ENCODE data around the gene ANKRD16. TPM values are rescaled to one million over a fixed set of nuclear protein-coding genes. Genes with fewer than 3 reads are reported as not detected.
A peak's percentile ranks its signal among the peaks of the same experiment; 100 is the strongest.
"Not testable (repeated sequence)": the region's sequence is repeated elsewhere in the genome, so short reads cannot be mapped to it uniquely, and the experiment has no call there.

Gene ANKRD16
- total RNA-seq, 2 donors from 2014 or later = 9.9 to 13.0 TPM

DNA sequence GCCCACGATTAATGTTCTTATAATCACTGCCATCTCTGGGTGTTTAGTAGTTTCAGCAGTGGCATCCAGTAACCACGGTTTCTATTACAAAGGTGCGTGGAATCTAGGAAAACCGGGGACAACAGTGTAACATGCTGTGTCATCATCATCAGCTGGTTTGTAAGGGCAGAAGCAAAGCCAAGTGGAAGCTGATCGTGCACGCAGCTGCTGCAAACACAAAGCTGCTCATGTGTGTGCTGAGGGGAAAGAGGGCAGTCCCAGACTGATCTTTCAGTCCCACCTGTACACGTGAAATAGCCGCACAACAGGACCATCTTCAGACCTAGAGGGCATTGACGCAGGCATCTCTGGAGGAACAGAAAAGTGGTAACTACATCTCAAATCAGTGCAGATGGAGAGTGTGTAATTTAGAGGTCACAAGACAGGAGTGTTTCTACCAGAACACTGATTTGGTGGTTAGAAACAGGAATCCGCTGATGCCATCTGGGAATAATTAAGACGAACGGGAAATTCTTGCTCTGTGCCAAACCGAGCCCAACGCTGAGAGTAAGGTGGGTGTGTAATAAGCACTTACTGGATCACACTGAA, 13.4 kb downstream of the ANKRD16 start:
- no peaks in the 10 kb centered on the region for H3K9me3 ChIP-seq
- ATAC-seq (no peak), DNase-seq (peak in 1 of 4 donors; percentile 13)
- no peaks in the 10 kb centered on the region for H3K4me1 ChIP-seq
- WGBS, 2 donors = 78 to 79% methylated on average over 14 of the region's 14 CpGs
- H3K27me3 ChIP-seq = no peaks in the 10 kb centered on the region
- H3K4me3 ChIP-seq = no peak overlapping the region
- H3K36me3 ChIP-seq (replicated peaks in 1 of 2; ENCODE audit: insufficient read depth in 1 of 2, low read depth in 2 of 2) = peaks cover 5 to 7% of the 10 kb centered on the region in 2 donors
- H3K27ac ChIP-seq = peak overlapping the region in 1 of 4 donors; percentile 12
- intact Hi-C loops (cut with DNase I) = no loop called here
- TF ChIP-seq POLR2A (IDR thresholded peaks at IDR 0.05) = no peak
- TF ChIP-seq, protein P1, sequence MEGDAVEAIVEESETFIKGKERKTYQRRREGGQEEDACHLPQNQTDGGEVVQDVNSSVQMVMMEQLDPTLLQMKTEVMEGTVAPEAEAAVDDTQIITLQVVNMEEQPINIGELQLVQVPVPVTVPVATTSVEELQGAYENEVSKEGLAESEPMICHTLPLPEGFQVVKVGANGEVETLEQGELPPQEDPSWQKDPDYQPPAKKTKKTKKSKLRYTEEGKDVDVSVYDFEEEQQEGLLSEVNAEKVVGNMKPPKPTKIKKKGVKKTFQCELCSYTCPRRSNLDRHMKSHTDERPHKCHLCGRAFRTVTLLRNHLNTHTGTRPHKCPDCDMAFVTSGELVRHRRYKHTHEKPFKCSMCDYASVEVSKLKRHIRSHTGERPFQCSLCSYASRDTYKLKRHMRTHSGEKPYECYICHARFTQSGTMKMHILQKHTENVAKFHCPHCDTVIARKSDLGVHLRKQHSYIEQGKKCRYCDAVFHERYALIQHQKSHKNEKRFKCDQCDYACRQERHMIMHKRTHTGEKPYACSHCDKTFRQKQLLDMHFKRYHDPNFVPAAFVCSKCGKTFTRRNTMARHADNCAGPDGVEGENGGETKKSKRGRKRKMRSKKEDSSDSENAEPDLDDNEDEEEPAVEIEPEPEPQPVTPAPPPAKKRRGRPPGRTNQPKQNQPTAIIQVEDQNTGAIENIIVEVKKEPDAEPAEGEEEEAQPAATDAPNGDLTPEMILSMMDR (IDR thresholded peaks at IDR 0.05) = no peak

DNA sequence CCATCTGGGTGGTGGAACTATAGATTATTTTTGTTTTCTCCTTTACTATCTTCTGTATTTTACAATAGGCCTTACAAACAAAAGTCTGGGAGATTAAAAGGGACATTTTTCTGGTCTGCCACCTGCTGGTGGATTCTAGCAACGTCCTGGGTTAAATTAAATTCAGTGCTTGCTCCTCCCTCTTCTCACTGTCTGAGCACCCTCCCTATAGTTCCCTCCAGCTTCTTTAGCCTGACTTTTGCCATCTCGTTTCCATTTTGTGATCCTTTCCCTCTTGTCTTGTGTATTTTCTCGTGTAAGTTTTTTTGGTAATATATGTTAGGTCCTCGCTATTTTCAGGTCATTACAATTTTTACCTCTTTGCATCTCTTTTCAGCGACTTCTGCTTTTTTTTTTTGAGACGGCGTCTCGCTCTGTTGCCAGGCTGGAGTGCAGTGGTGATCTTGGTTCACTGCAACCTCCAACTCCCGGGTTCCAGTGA, 16.1 kb downstream of the ANKRD16 start:
- Histone ChIP-seq H3K27ac (no peak overlapping the region), H3K4me3 (no peak overlapping the region), H3K9me3 (no peaks in the 10 kb centered on the region), H3K4me1 (no peaks in the 10 kb centered on the region), H3K27me3 (no peaks in the 10 kb centered on the region), H3K36me3 (replicated peaks in 1 of 2; ENCODE audit: insufficient read depth in 1 of 2, low read depth in 2 of 2) (peaks cover 5 to 7% of the 10 kb centered on the region in 2 donors)
- TF ChIP-seq, protein P1 (IDR thresholded peaks at IDR 0.05) = peak; percentile 61 to 86 (median 75)
- TF ChIP-seq POLR2A (IDR thresholded peaks at IDR 0.05) = no peak
- intact Hi-C loops (cut with DNase I) = no loop called here
- peak; percentile 54 to 73 (median 69) for DNase-seq
- ATAC-seq = peak; percentile 85
- 38 to 52% methylated on average over 9 of the region's 9 CpGs for WGBS, 2 donors

DNA sequence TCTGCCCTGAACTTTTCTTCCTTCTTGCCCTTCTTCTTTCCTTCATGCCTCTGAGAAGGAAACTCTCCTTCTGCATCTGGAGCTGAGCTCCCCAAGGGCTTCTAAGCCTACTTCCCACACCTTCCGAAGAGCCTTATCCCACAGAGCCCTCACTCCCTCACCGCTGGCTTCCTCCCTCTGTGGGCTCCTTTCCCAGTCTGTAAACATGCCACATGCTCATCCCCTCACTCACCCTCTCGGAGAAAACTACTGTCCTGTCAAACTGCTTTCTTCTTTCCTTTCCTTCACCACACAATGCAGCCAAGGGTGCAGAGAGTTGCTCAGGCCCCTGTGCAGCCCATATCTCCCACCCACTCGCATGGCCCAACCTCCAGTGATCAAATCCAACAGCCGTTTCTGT, 18.1 kb downstream of the ANKRD16 start:
- no peak overlapping the region for H3K4me3 ChIP-seq
- intact Hi-C loops (cut with DNase I) = no loop called here
- H3K4me1 ChIP-seq = no peaks in the 10 kb centered on the region
- ATAC-seq (no peak), DNase-seq (no peak)
- no peaks in the 10 kb centered on the region for H3K9me3 ChIP-seq
- peaks cover 4 to 5% of the 10 kb centered on the region in 2 donors for H3K36me3 ChIP-seq (replicated peaks in 1 of 2; ENCODE audit: insufficient read depth in 1 of 2, low read depth in 2 of 2)
- TF ChIP-seq, protein P1 (IDR thresholded peaks at IDR 0.05) = no peak
- no peak for TF ChIP-seq POLR2A (IDR thresholded peaks at IDR 0.05)
- no peak overlapping the region for H3K27ac ChIP-seq
- 84% methylated on average over 5 of the region's 5 CpGs for WGBS, 2 donors
- H3K27me3 ChIP-seq = no peaks in the 10 kb centered on the region

DNA sequence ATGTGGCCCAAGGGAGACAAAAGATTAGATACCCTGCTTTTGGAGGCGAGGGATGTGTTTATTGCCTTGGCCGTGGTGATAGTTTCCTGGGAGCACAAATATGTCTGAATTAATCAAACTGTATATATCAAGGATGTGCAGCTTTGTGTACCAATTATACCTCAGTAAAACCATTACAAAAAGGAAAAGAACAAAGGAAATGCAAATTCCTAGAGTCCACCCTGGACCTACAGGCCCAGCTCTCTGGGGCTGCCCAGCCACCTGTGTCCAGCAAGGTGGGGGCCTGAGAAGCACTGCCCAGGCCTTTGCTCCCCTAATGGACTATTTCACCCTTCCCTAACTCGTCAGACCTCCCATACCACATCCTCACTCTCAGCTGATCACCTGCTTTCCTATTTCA, 20.5 kb downstream of the ANKRD16 start:
- H3K36me3 ChIP-seq (replicated peaks in 1 of 2; ENCODE audit: insufficient read depth in 1 of 2, low read depth in 2 of 2) = no peaks in the 10 kb centered on the region
- no peaks in the 10 kb centered on the region for H3K9me3 ChIP-seq
- WGBS, 2 donors = 90 to 95% methylated on average over 3 of the region's 3 CpGs
- no peaks in the 10 kb centered on the region for H3K4me1 ChIP-seq
- no peaks in the 10 kb centered on the region for H3K27me3 ChIP-seq
- DNase-seq (no peak), ATAC-seq (no peak)
- TF ChIP-seq POLR2A (IDR thresholded peaks at IDR 0.05) = no peak
- intact Hi-C loops (cut with DNase I) = no loop called here
- H3K27ac ChIP-seq = no peak overlapping the region
- H3K4me3 ChIP-seq = no peak overlapping the region

DNA sequence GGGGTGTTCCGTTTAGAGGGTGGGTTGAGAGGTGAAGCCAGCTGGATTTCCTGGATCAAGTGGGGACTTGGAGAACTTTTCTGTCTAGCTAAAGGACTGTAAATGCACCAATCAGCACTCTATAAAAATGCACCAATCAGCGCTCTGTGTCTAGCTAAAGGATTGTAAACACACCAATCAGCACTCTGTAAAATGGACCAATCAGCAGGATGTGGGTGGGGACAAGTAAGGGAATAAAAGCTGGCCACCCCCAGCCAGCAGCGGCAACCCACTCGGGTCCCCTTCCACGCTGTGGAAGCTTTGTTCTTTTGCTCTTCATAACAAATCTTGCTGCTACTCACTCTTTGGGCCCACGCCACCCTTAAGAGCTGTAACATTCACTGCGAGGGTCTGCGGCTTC, 21.3 kb downstream of the ANKRD16 start:
- H3K9me3 ChIP-seq; H3K4me1 ChIP-seq; H3K4me3 ChIP-seq; ATAC-seq; H3K27me3 ChIP-seq; intact Hi-C loops (cut with DNase I); DNase-seq; H3K36me3 ChIP-seq (replicated peaks in 1 of 2; ENCODE audit: insufficient read depth in 1 of 2, low read depth in 2 of 2); H3K27ac ChIP-seq: not testable (repeated sequence)
- WGBS, 2 donors = 83 to 90% methylated on average over 8 of the region's 8 CpGs

DNA sequence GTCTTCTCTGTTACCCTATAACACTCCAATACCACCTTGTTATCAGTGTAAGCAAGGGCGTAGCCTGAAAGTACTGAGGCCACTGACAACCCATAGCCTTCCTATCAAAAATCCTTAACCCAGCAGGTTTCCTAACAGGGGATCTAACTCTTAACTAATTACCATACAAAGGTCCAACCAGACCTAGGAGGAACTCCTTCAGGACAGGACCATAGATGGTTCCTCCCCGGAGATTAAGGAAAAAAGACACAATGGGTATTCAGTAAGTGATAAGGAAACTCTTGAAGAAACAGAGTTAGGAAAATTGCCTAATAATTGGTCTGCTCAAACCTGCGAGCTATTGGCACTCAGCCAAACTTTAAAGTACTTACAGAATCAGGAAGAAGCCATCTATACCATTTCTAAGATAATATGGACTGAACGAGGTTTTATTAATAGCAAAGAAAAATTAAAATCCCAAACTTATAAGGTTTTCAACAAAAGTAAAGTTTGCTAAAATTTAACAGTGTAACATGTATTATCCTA, 22.5 kb downstream of the ANKRD16 start:
- H3K27me3 ChIP-seq; H3K9me3 ChIP-seq; DNase-seq; ATAC-seq; H3K4me3 ChIP-seq; H3K4me1 ChIP-seq; H3K36me3 ChIP-seq (replicated peaks in 1 of 2; ENCODE audit: insufficient read depth in 1 of 2, low read depth in 2 of 2); intact Hi-C loops (cut with DNase I); H3K27ac ChIP-seq: not testable (repeated sequence)
- WGBS, 2 donors = 53 to 64% methylated on average over 4 of the region's 4 CpGs

DNA sequence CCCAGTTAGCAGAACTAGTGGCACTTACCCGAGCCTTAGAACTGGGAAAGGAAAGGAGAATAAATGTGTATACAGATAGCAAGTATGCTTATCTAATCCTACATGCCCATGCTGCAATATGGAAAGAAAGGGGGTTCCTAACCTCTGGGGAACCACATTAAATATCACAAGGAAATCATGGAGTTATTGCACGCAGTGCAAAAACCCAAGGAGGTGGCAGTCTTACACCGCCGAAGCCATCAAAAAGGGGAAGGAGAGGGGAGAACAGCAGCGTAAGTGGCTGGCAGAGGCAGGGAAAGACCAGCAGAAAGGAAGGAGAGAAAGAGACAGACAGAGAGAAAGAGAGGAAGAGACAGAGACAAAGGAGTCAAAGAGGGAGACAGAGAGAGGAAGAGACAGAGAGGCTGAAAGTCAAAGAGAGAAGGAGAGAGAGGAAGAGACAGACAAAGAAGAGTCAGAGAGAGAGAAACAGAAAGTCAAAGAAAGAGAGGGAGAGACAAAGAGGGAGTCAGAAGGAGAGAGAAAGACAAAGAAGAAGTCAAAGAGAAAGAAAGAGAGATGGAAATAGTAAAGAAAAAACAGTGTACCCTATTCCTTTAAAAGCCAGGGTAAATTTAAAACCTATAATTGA, 23.1 kb downstream of the ANKRD16 start:
- intact Hi-C loops (cut with DNase I); H3K36me3 ChIP-seq (replicated peaks in 1 of 2; ENCODE audit: insufficient read depth in 1 of 2, low read depth in 2 of 2); ATAC-seq; H3K4me3 ChIP-seq; H3K9me3 ChIP-seq; H3K4me1 ChIP-seq; H3K27ac ChIP-seq; DNase-seq; H3K27me3 ChIP-seq: not testable (repeated sequence)
- WGBS, 2 donors = 68 to 80% methylated on average over 5 of the region's 5 CpGs

DNA sequence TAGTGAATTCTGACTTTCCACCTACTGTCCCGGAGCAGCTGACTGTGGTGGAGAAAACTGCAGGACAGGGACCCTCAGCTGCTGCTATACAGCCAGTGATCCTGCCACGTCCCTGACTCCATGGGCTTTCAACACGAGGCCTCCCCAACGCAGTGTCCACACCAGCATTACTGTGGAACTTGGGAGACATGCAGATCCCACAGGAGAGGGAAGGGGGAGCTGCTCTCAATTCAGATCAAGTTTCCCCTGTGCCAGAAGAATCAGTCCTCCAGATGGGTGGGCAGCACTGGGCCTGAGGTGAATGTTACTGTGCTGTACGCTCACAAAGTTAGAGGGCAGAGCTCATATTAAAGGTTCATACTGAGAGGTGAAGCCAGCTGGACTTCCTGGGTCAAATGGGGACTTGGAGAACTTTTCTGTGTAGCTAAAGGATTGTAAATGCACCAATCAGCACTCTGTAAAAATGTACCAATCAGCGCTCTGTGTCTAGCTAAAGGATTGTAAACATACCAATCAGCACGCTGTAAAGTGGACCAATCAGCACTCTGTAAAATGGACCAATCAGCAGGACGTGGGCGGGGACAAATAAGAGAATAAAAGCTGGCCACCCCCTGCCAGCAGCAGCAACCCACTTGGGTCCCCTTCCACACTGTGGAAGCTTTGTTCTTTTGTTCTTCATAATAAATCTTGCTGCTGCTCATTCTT, 26.6 kb downstream of the ANKRD16 start:
- H3K9me3 ChIP-seq; H3K27ac ChIP-seq; H3K27me3 ChIP-seq; H3K36me3 ChIP-seq (replicated peaks in 1 of 2; ENCODE audit: insufficient read depth in 1 of 2, low read depth in 2 of 2); H3K4me3 ChIP-seq; intact Hi-C loops (cut with DNase I); DNase-seq; ATAC-seq; H3K4me1 ChIP-seq: not testable (repeated sequence)
- 94 to 97% methylated on average over 7 to 9 of the region's 9 CpGs for WGBS, 2 donors

Measured in body of pancreas (tissue), 4 donors.